Transverse colon (tissue), 4 donors: ENCODE data around the gene HYAL3.

Experiments used
- POLR2A ChIP-seq: fragments of 450-650 bp; IDR thresholded peaks from one replicate; pipeline ENCODE4 v1.6.1; 2016; ENCODE audit warnings: antibody characterized with exemption, mild to moderate bottlenecking, moderate library complexity
- POLR2AphosphoS5 ChIP-seq, 3 donors: sonication (generic); formaldehyde crosslinking; IDR thresholded peaks; one replicate each; pipeline ENCODE4 v1.6.1; 2016; ENCODE audit warnings: antibody characterized with exemption in 3 of 3
- TF ChIP-seq, protein P1 (sequence below), 5 experiments: fragments of 200-600 bp in 3 of 5; fragments of 450-650 bp in 2 of 5; sonication (generic) in 3 of 5; IDR thresholded peaks; 1 replicate in 2 of 5; 2 replicates in 3 of 5; pipeline ENCODE4 v1.5.1; 2016 to 2017; ENCODE audit warnings: antibody characterized with exemption in 5 of 5, inconsistent platforms in 3 of 5, mild to moderate bottlenecking in 2 of 5, moderate library complexity in 1 of 5

DNA sequence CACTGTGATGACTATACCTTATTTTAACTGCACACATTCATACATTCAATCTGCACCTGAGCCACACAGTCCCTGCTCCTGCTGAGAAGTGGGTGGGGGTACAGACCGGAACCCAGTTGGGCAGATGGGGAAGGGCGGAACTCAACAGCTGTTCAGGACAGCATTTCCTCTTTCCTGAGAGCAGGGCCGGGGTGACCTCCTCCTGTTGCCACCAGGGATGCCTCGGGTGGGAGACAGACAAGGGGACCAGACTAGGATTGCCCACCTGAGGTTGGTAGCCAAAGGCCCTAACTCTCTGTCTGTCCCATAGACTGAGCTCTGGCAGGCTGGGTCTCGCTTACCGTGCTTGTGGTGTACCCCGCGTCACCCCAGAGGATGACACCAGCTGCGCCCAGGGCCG is 19.4 kb upstream of the HYAL3 start:
- TF ChIP-seq POLR2A, result no peak
- TF ChIP-seq, protein P1, sequence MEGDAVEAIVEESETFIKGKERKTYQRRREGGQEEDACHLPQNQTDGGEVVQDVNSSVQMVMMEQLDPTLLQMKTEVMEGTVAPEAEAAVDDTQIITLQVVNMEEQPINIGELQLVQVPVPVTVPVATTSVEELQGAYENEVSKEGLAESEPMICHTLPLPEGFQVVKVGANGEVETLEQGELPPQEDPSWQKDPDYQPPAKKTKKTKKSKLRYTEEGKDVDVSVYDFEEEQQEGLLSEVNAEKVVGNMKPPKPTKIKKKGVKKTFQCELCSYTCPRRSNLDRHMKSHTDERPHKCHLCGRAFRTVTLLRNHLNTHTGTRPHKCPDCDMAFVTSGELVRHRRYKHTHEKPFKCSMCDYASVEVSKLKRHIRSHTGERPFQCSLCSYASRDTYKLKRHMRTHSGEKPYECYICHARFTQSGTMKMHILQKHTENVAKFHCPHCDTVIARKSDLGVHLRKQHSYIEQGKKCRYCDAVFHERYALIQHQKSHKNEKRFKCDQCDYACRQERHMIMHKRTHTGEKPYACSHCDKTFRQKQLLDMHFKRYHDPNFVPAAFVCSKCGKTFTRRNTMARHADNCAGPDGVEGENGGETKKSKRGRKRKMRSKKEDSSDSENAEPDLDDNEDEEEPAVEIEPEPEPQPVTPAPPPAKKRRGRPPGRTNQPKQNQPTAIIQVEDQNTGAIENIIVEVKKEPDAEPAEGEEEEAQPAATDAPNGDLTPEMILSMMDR (IDR thresholded peaks at IDR 0.05), result no peak
- TF ChIP-seq POLR2AphosphoS5 (IDR thresholded peaks at IDR 0.05), result no peak
